ENCODE results near the gene GOT2. TPM values are rescaled to one million over a fixed set of nuclear protein-coding genes. Genes with fewer than 3 reads are reported as not detected.

Gene GOT2
- total and polyA plus RNA-seq, 12 donors: 47.1 to 181 (median 112) TPM

- Histone ChIP-seq H3K27ac (no peak overlapping the region), H3K4me3 (no peak overlapping the region), H3K27me3 (no peaks in the 10 kb centered on the region), H3K36me3 (replicated peaks in 1 of 2) (no peaks in the 10 kb centered on the region), H3K4me1 (replicated peaks in 1 of 2) (no peaks in the 10 kb centered on the region), H3K9me3 (replicated peaks in 1 of 3) (no peaks in the 10 kb centered on the region)
- DNase-seq: no peak
- TF ChIP-seq CTCF (IDR thresholded peaks at IDR 0.05) (no peak), POLR2A (IDR thresholded peaks at IDR 0.05) (no peak)
- intact Hi-C loops (cut with DNase I): no loop called here
- 70 to 87% (median 80%) methylated on average over 2 of the region's 2 CpGs for WGBS, 4 donors
Observed at GRCh38 chr16:58767581-58767980, 33.5 kb upstream of the GOT2 start.

GRCh38 chr16:58756650-58757332 is 22.7 kb upstream of the GOT2 start:
- WGBS, 4 donors: 35 to 56% (median 43%) methylated on average over 7 of the region's 7 CpGs
- H3K27me3 ChIP-seq: no peaks in the 10 kb centered on the region
- TF ChIP-seq CTCF (IDR thresholded peaks at IDR 0.05): peak in 1 of 6 experiments; percentile 0
- no peak for TF ChIP-seq POLR2A (IDR thresholded peaks at IDR 0.05)
- DNase-seq: no peak
- no peaks in the 10 kb centered on the region for H3K9me3 ChIP-seq (replicated peaks in 1 of 3)
- no peaks in the 10 kb centered on the region for H3K4me1 ChIP-seq (replicated peaks in 1 of 2)
- no peak overlapping the region for H3K27ac ChIP-seq
- H3K4me3 ChIP-seq: no peak overlapping the region
- intact Hi-C loops (cut with DNase I): loop anchor here (5.0 kb wide), 2 partner anchors 74 to 79 kb away; partner anchors contain the start of gene SLC38A7 (in 1 of the 2)
- no peaks in the 10 kb centered on the region for H3K36me3 ChIP-seq (replicated peaks in 1 of 2)

- intact Hi-C loops (cut with DNase I): loop anchor here (5.0 kb wide), 2 partner anchors 74 to 79 kb away; partner anchors contain the start of gene SLC38A7 (in 1 of the 2)
- no peaks in the 10 kb centered on the region for H3K4me1 ChIP-seq (replicated peaks in 1 of 2)
- TF ChIP-seq CTCF (IDR thresholded peaks at IDR 0.05) (peak; percentile 48 to 83 (median 76)), POLR2A (IDR thresholded peaks at IDR 0.05) (no peak)
- DNase-seq: peak; percentile 72 to 93 (median 86)
- H3K9me3 ChIP-seq (replicated peaks in 1 of 3): no peaks in the 10 kb centered on the region
- no peaks in the 10 kb centered on the region for H3K36me3 ChIP-seq (replicated peaks in 1 of 2)
- H3K4me3 ChIP-seq: no peak overlapping the region
- whole genome bisulfite sequencing, 4 donors: 27 to 41% (median 29%) methylated on average over 14 to 17 of the region's 17 CpGs
- no peak overlapping the region for H3K27ac ChIP-seq
- no peaks in the 10 kb centered on the region for H3K27me3 ChIP-seq
Observed at GRCh38 chr16:58755989-58756649, 22.0 kb upstream of the GOT2 start.

- Histone ChIP-seq H3K27ac (no peak overlapping the region), H3K4me3 (no peak overlapping the region), H3K9me3 (replicated peaks in 1 of 3) (no peaks in the 10 kb centered on the region), H3K4me1 (replicated peaks in 1 of 2) (no peaks in the 10 kb centered on the region), H3K36me3 (replicated peaks in 1 of 2) (no peaks in the 10 kb centered on the region), H3K27me3 (no peaks in the 10 kb centered on the region)
- 50 to 64% (median 53%) methylated on average over 2 to 9 of the region's 9 CpGs for WGBS, 4 donors
- intact Hi-C loops (cut with DNase I): no loop called here
- TF ChIP-seq POLR2A (IDR thresholded peaks at IDR 0.05): no peak
- no peak for TF ChIP-seq CTCF (IDR thresholded peaks at IDR 0.05)
- DNase-seq: no peak
Observed at GRCh38 chr16:58753711-58754134, 19.6 kb upstream of the GOT2 start.
